ENCODE measurements around the gene TNNT3.

GRCh38 chr11:1970956-1971355, 51.5 kb downstream of the TNNT3 start:
- TF ChIP-seq CTCF (IDR thresholded peaks at IDR 0.05; ENCODE audit: low read length) = no peak
- TF ChIP-seq EZH2 (optimal IDR thresholded peaks at IDR 0.05; ENCODE audit: low read depth, low read length) = no peak
- no peak for TF ChIP-seq EZH2phosphoT487 (IDR thresholded peaks at IDR 0.05; ENCODE audit: low read length)
